ENCODE results near the gene MCHR2. TPM values are rescaled to one million over a fixed set of nuclear protein-coding genes. Genes with fewer than 3 reads are reported as not detected.
A peak's percentile ranks its signal among the peaks of the same experiment; 100 is the strongest.

Gene MCHR2
- total RNA-seq, 1 donor = not detected

- TF ChIP-seq, protein P1, sequence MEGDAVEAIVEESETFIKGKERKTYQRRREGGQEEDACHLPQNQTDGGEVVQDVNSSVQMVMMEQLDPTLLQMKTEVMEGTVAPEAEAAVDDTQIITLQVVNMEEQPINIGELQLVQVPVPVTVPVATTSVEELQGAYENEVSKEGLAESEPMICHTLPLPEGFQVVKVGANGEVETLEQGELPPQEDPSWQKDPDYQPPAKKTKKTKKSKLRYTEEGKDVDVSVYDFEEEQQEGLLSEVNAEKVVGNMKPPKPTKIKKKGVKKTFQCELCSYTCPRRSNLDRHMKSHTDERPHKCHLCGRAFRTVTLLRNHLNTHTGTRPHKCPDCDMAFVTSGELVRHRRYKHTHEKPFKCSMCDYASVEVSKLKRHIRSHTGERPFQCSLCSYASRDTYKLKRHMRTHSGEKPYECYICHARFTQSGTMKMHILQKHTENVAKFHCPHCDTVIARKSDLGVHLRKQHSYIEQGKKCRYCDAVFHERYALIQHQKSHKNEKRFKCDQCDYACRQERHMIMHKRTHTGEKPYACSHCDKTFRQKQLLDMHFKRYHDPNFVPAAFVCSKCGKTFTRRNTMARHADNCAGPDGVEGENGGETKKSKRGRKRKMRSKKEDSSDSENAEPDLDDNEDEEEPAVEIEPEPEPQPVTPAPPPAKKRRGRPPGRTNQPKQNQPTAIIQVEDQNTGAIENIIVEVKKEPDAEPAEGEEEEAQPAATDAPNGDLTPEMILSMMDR (IDR thresholded peaks at IDR 0.05; ENCODE audit: insufficient read depth, low read depth, low read length) = no peak
- no peak for DNase-seq (ENCODE audit: low read depth)
- H3K4me3 ChIP-seq (ENCODE audit: low read depth, low read length) = no peak overlapping the region
Measured at GRCh38 chr6:99960027-99960426, 34.0 kb downstream of the MCHR2 start.

DNA sequence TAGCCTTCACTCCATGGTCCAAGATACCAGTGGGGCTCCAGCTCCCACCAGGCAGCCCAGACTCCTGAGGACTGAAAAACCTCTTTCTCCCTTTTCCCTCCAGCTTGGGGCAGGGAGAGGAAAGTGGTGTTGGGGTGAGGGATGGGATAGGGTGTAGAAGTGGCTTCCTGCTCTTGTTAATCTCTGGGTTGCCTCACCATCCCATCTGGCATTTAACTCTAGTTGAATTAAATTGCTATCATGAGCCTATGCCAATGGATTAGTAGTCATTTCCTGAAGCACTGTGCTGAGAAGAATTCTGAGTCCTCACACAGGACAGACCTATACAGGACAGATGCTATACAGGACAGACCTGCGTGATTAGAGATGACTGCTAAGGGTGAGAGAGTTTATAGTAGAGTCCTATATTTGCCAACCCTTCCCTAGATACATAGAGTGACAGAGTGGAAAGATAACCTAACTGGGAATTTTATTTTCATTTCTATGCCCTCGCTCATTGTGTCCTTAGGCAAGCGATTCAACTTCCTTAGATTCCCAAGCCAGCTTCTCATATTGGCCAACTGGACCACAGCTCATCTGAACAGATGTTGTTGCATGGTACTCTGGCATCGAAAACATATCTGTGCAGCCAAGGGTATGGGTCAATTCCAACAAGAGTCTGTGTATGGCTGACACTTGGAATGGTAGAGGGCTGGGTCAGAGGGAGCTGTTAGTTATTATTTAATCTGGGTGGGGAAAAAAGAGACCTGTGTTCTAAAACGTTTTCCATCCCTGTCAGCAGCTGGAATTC, 42.8 kb downstream of the MCHR2 start:
- no peak for DNase-seq (ENCODE audit: low read depth)
- no peak overlapping the region for H3K4me3 ChIP-seq (ENCODE audit: low read depth, low read length)
- TF ChIP-seq, protein P1 (IDR thresholded peaks at IDR 0.05; ENCODE audit: insufficient read depth, low read depth, low read length) = no peak

- TF ChIP-seq, protein P1 (IDR thresholded peaks at IDR 0.05; ENCODE audit: insufficient read depth, low read depth, low read length) = no peak
- no peak for DNase-seq (ENCODE audit: low read depth)
Measured at GRCh38 chr6:99946005-99946404, 48.0 kb downstream of the MCHR2 start.

GRCh38 chr6:99943846-99944245, 50.2 kb downstream of the MCHR2 start:
- no peak overlapping the region for H3K4me3 ChIP-seq (ENCODE audit: low read depth, low read length)
- TF ChIP-seq, protein P1 (IDR thresholded peaks at IDR 0.05; ENCODE audit: insufficient read depth, low read depth, low read length) = no peak
- no peak for DNase-seq (ENCODE audit: low read depth)

More at GRCh38 chr6:99946005-99946404, 48.0 kb downstream of the MCHR2 start:
- H3K4me3 ChIP-seq (ENCODE audit: low read depth, low read length) = no peak overlapping the region

DNA sequence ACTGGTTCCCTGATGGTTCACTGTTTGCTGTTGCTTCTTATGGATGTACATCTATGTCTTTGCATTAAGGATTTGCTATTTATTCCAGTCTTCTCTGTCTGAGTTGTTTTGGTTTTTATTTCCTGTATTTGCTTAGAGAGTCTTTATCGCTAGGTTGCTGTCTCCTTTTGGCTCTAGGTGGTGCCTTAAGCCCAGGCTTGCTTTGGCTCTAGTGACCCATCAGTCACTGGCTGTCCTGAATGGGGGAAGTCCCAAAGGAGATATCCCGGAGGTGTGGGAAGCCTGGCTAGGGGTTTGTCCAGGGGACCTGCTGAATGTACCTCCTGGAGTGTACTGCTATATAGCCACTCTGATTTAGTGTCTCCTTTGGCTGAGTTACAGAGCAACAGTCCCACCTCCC, 53.4 kb downstream of the MCHR2 start:
- no peak for DNase-seq (ENCODE audit: low read depth)
- TF ChIP-seq, protein P1 (IDR thresholded peaks at IDR 0.05; ENCODE audit: insufficient read depth, low read depth, low read length) = no peak

GRCh38 chr6:99933129-99933528, 60.9 kb downstream of the MCHR2 start:
- peak; percentile 41 for DNase-seq (ENCODE audit: low read depth)
- TF ChIP-seq, protein P1 (IDR thresholded peaks at IDR 0.05; ENCODE audit: insufficient read depth, low read depth, low read length) = no peak
- H3K4me3 ChIP-seq (ENCODE audit: low read depth, low read length) = no peak overlapping the region

More for the DNA sequence above, 53.4 kb downstream of the MCHR2 start:
- no peak overlapping the region for H3K4me3 ChIP-seq (ENCODE audit: low read depth, low read length)
